Esophagus (tissue), 2 donors: ENCODE measurements around the gene OLR1. TPM values are rescaled to one million over a fixed set of nuclear protein-coding genes. Genes with fewer than 3 reads are reported as not detected.
"Not testable (repeated sequence)": the region's sequence is repeated elsewhere in the genome, so short reads cannot be mapped to it uniquely, and the experiment has no call there.

ENCODE experiments used
- H3K27ac ChIP-seq, 2 donors: one replicate each; pipeline ENCODE4 v1.5.1; 2013; ENCODE audit warnings: low read depth in 2 of 2, mild to moderate bottlenecking in 2 of 2, inconsistent platforms in 1 of 2, low read length in 1 of 2, moderate library complexity in 1 of 2
- H3K27me3 ChIP-seq, 2 donors: one replicate each; pipeline ENCODE4 v1.6.1; 2013; ENCODE audit warnings: low read length in 2 of 2, control low read depth in 1 of 2, mild to moderate bottlenecking in 1 of 2; ENCODE audit not compliant: insufficient read depth in 2 of 2, control insufficient read depth in 1 of 2
- H3K36me3 ChIP-seq, 2 donors: one replicate each; pipeline ENCODE4 v1.6.1; 2013; ENCODE audit warnings: low read length in 1 of 2; ENCODE audit not compliant: control insufficient read depth in 2 of 2, insufficient read depth in 2 of 2
- H3K4me1 ChIP-seq, 2 donors: one replicate each; pipeline ENCODE4 v1.6.1; 2013; ENCODE audit warnings: low read length in 1 of 2; ENCODE audit not compliant: control insufficient read depth in 2 of 2, insufficient read depth in 2 of 2
- H3K4me3 ChIP-seq, 2 donors: one replicate each; pipeline ENCODE4 v1.5.1; 2013; ENCODE audit warnings: low read length in 2 of 2, mild to moderate bottlenecking in 2 of 2, low read depth in 1 of 2, moderate library complexity in 1 of 2
- H3K9me3 ChIP-seq, 2 donors: one replicate each; pipeline ENCODE4 v1.6.1; 2013; ENCODE audit warnings: mild to moderate bottlenecking in 2 of 2, low read depth in 1 of 2, low read length in 1 of 2, moderate library complexity in 1 of 2; ENCODE audit not compliant: control insufficient read depth in 2 of 2, insufficient read depth in 1 of 2
- WGBS, 2 donors: extraction: QIAGEN DNeasy Blood & Tissue Kit; methylation state at CpG; one replicate each; pipeline ENCODE4 v1.1.7; 2013; 5-methylcytosine and 5-hydroxymethylcytosine counted together
- polyA plus RNA-seq, 2 donors: library from polyadenylated mRNA; stranded (reverse); fragments of 200-250 nt; gene quantifications; one replicate each; pipeline ENCODE4 v1.2.3, GENCODE V29; 2013
- donor health status: healthy with polysubstance abuse.
- donor health status: Bipolar disorder and iron deficiency.

OLR1 gene
- polyA plus RNA-seq, 2 donors, result 0.14 to 0.20 TPM

GRCh38 chr12:10191865-10192264, 19.9 kb upstream of the OLR1 start:
- WGBS, 2 donors, result 11 to 16% methylated on average over 2 of the region's 2 CpGs
- no peaks in the 10 kb centered on the region for H3K9me3 ChIP-seq
- no peaks in the 10 kb centered on the region for H3K4me1 ChIP-seq
- H3K27ac ChIP-seq, result no peak overlapping the region
- H3K36me3 ChIP-seq, result no peaks in the 10 kb centered on the region
- H3K4me3 ChIP-seq, result no peak overlapping the region
- no peaks in the 10 kb centered on the region for H3K27me3 ChIP-seq

GRCh38 chr12:10190558-10191388, 18.8 kb upstream of the OLR1 start:
- Histone ChIP-seq H3K4me1 (no peaks in the 10 kb centered on the region), H3K4me3 (no peak overlapping the region), H3K36me3 (no peaks in the 10 kb centered on the region), H3K9me3 (no peaks in the 10 kb centered on the region), H3K27me3 (no peaks in the 10 kb centered on the region), H3K27ac (no peak overlapping the region)
- whole genome bisulfite sequencing, 2 donors, result 38 to 40% methylated on average over 13 of the region's 13 CpGs

- WGBS, 2 donors, result 38 to 48% methylated on average over 5 of the region's 5 CpGs
- no peaks in the 10 kb centered on the region for H3K4me1 ChIP-seq
- no peaks in the 10 kb centered on the region for H3K9me3 ChIP-seq
- no peak overlapping the region for H3K27ac ChIP-seq
- H3K27me3 ChIP-seq, result no peaks in the 10 kb centered on the region
- no peaks in the 10 kb centered on the region for H3K36me3 ChIP-seq
- H3K4me3 ChIP-seq, result no peak overlapping the region
Measured at GRCh38 chr12:10189653-10190052, 17.7 kb upstream of the OLR1 start.

- H3K27ac ChIP-seq, H3K27me3 ChIP-seq, H3K36me3 ChIP-seq, H3K4me3 ChIP-seq, H3K9me3 ChIP-seq, H3K4me1 ChIP-seq: not testable (repeated sequence)
- 85 to 87% methylated on average over 6 of the region's 6 CpGs for WGBS, 2 donors
Measured at GRCh38 chr12:10186958-10187357, 15.0 kb upstream of the OLR1 start.

- Histone ChIP-seq H3K9me3 (no peaks in the 10 kb centered on the region), H3K4me3 (no peak overlapping the region), H3K27ac (no peak overlapping the region), H3K27me3 (no peaks in the 10 kb centered on the region), H3K36me3 (no peaks in the 10 kb centered on the region), H3K4me1 (no peaks in the 10 kb centered on the region)
- WGBS, 2 donors, result 34 to 41% methylated on average over 11 of the region's 11 CpGs
Measured at GRCh38 chr12:10186299-10186698, 14.4 kb upstream of the OLR1 start.

- no peaks in the 10 kb centered on the region for H3K36me3 ChIP-seq
- no peaks in the 10 kb centered on the region for H3K4me1 ChIP-seq
- no peaks in the 10 kb centered on the region for H3K9me3 ChIP-seq
- H3K27me3 ChIP-seq, result no peaks in the 10 kb centered on the region
- H3K4me3 ChIP-seq, result no peak overlapping the region
- H3K27ac ChIP-seq, result peak overlapping the region in 1 of 2 donors; percentile 39
- 60 to 65% methylated on average over 7 of the region's 7 CpGs for WGBS, 2 donors
Measured at GRCh38 chr12:10184261-10184843, 12.4 kb upstream of the OLR1 start.

- no peak overlapping the region for H3K27ac ChIP-seq
- no peaks in the 10 kb centered on the region for H3K36me3 ChIP-seq
- H3K4me1 ChIP-seq, result no peaks in the 10 kb centered on the region
- H3K27me3 ChIP-seq, result no peaks in the 10 kb centered on the region
- H3K4me3 ChIP-seq, result no peak overlapping the region
- WGBS, 2 donors, result 30 to 38% methylated on average over 5 of the region's 5 CpGs
- no peaks in the 10 kb centered on the region for H3K9me3 ChIP-seq
Measured at GRCh38 chr12:10182354-10183049, 10.6 kb upstream of the OLR1 start.

GRCh38 chr12:10179776-10180181, 7.8 kb upstream of the OLR1 start:
- Histone ChIP-seq H3K27ac (no peak overlapping the region), H3K4me1 (no peaks in the 10 kb centered on the region), H3K9me3 (no peaks in the 10 kb centered on the region), H3K4me3 (no peak overlapping the region), H3K36me3 (no peaks in the 10 kb centered on the region), H3K27me3 (no peaks in the 10 kb centered on the region)
- WGBS, 2 donors, result 73 to 80% methylated on average over 5 of the region's 5 CpGs

GRCh38 chr12:10178821-10179220, 6.9 kb upstream of the OLR1 start, which contains the start of gene TMEM52B:
Gene TMEM52B, plus strand, starts transcription at chr12:10179032. Its CDS starts 543 bp downstream, at chr12:10179575.
- Histone ChIP-seq H3K27me3 (no peaks in the 10 kb centered on the region), H3K36me3 (no peaks in the 10 kb centered on the region), H3K4me1 (no peaks in the 10 kb centered on the region), H3K27ac (no peak within 1 kb of the TSS), H3K4me3 (no peak within 1 kb of the TSS), H3K9me3 (no peaks in the 10 kb centered on the region)
- WGBS, 2 donors, result 64 to 73% methylated on average over 4 of the region's 4 CpGs
